Osteocyte (in vitro differentiated cells): Measurements from ENCODE around the gene EFNA5. TPM values are rescaled to one million over a fixed set of nuclear protein-coding genes. Genes with fewer than 3 reads are reported as not detected.

Experiments
- DNase-seq: peaks from one replicate; pipeline ENCODE4 v3.0.0; 2021; ENCODE audit warnings: mixed read lengths; ENCODE audit not compliant: unreplicated experiment; ENCODE audit errors: extremely low spot score
- H3K27ac Mint-ChIP-seq: one replicate; pipeline ENCODE4 v1.8.0; 2021; ENCODE audit warnings: mild to moderate bottlenecking, mixed read lengths; ENCODE audit not compliant: unreplicated experiment
- H3K27me3 Mint-ChIP-seq: one replicate; pipeline ENCODE4 v1.8.0; 2021; ENCODE audit warnings: mixed read lengths; ENCODE audit not compliant: unreplicated experiment
- H3K36me3 Mint-ChIP-seq: one replicate; pipeline ENCODE4 v1.8.0; 2021; ENCODE audit warnings: mixed read lengths; ENCODE audit not compliant: unreplicated experiment
- H3K4me1 Mint-ChIP-seq: one replicate; pipeline ENCODE4 v1.8.0; 2021; ENCODE audit warnings: mixed read lengths; ENCODE audit not compliant: unreplicated experiment
- H3K4me3 Mint-ChIP-seq: one replicate; pipeline ENCODE4 v1.8.0; 2021; ENCODE audit warnings: mild to moderate bottlenecking, moderate library complexity, mixed read lengths; ENCODE audit not compliant: unreplicated experiment
- H3K9me3 Mint-ChIP-seq: one replicate; pipeline ENCODE4 v1.8.0; 2021; ENCODE audit warnings: mixed read lengths; ENCODE audit not compliant: unreplicated experiment
- total RNA-seq: library from RNA; stranded (reverse); gene quantifications from 2 replicates; pipeline ENCODE4 v1.2.1, GENCODE V29; 2021
- TF ChIP-seq, protein P1 (sequence below): fragments of 200-600 bp; sonication (generic); IDR thresholded peaks from 2 replicates; pipeline ENCODE4 v1.5.0; 2021; ENCODE audit warnings: antibody characterized with exemption, mild to moderate bottlenecking, moderate library complexity

EFNA5 gene
- total RNA-seq, 1 donor from 2014 or later: 34.2 TPM

DNA sequence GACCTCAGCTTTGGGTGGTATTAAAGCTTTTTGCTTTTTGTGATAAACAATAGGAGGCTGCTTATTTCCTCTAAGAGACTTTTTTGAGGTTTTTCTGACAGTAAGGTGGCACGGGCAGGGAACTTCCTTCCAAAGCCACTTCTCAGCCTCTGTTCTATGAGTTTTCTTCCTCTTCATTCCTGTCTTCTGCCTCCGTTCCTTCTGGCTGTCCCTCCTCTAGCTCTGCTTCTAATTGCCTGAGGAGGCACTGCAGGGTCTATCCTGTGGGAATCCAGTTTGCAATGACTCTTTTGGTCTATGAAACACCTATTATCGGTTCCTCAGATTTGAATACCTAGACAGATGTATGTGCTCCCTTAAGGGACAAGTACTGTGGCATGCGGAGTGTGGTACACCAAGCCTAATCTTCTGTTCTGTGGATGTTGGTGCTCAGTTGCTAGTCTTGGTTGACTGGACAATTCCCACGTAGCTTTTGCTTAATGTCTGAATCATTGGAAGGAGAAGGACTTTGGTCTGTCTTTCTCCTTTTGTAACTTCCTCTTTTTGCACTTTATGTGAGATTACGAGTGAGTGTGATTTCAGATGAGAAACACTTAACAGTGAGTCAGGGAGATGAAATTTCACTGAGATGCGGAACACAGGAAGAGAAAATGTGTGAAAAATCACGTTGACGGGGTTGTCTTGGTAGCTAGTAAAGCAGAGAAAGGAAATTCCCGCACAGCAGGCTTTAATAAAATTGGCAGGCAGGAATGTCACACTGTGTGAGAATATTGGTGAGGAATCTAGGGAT is 305.2 kb downstream of the EFNA5 start:
- DNase-seq: no peak
- peak overlapping the region; percentile 15 for H3K4me3 Mint-ChIP-seq
- peaks cover 19% of the 10 kb centered on the region for H3K4me1 Mint-ChIP-seq
- no peaks in the 10 kb centered on the region for H3K9me3 Mint-ChIP-seq
- TF ChIP-seq, protein P1, sequence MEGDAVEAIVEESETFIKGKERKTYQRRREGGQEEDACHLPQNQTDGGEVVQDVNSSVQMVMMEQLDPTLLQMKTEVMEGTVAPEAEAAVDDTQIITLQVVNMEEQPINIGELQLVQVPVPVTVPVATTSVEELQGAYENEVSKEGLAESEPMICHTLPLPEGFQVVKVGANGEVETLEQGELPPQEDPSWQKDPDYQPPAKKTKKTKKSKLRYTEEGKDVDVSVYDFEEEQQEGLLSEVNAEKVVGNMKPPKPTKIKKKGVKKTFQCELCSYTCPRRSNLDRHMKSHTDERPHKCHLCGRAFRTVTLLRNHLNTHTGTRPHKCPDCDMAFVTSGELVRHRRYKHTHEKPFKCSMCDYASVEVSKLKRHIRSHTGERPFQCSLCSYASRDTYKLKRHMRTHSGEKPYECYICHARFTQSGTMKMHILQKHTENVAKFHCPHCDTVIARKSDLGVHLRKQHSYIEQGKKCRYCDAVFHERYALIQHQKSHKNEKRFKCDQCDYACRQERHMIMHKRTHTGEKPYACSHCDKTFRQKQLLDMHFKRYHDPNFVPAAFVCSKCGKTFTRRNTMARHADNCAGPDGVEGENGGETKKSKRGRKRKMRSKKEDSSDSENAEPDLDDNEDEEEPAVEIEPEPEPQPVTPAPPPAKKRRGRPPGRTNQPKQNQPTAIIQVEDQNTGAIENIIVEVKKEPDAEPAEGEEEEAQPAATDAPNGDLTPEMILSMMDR: no peak
- H3K36me3 Mint-ChIP-seq: no peaks in the 10 kb centered on the region
- H3K27ac Mint-ChIP-seq: peak overlapping the region; percentile 78
- H3K27me3 Mint-ChIP-seq: no peaks in the 10 kb centered on the region

DNA sequence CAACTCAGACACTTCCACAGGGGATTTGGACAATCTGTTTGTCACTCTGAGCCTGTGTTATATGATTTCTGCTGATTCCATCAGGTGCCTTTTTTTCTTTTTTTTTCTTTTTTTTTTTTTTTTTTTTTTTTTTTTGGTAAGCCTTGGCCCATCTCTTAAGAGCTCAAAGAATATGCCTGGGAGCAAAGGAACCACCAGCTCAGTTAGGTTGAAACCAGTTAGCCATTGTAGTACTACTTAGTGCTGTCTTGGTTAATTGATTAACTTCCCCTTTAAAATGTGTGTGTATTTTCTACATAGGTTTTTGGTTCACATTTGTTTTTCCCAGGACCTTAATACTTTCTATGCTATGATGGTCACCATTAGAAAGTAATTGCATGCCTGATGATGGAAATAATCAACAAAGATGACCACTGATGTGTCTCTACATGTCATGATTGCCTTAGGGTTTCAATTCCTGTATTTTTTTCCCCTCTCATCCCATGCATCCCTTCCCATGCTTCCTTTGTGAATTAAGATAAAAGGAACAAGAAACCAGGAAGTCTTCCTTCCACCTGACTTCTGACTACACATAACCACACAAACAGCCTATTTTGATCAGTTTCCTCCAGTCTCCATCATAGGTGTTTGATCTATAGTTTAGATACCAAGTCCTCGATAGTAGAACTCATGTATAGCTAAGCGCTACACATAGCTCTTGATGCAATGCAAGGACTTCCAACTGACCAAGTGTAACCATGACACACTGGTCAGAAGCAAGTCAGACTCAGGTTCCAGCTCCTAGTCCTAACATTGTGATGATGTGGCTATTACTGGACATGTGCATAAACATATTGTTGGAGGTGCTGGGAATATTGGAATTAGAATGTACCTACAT is 306.1 kb downstream of the EFNA5 start:
- DNase-seq: no peak
- Mint-ChIP-seq H3K27ac (no peak overlapping the region), H3K4me3 (no peak overlapping the region), H3K36me3 (no peaks in the 10 kb centered on the region), H3K27me3 (no peaks in the 10 kb centered on the region), H3K9me3 (no peaks in the 10 kb centered on the region), H3K4me1 (peaks cover 26% of the 10 kb centered on the region)
- TF ChIP-seq, protein P1: no peak

DNA sequence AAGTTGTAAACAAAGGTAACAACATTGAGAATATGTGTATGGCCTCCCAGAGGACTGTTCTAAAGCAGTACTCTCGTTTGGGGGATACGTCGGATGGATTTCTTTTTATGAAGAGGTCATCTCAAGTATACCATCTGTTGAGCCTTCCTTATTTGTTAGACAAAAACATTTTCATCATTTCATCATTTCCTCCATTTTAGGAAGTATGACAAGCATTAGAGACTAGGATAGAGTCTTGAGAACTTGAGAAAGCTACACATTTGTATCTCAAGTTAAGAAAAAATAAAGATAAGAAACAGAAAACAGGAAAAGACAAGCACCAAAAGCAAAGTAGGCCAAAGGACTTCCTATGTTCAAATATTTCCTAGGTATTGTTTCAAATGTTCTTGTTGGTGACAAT is 307.0 kb downstream of the EFNA5 start:
- Mint-ChIP-seq H3K4me3 (no peak overlapping the region), H3K9me3 (no peaks in the 10 kb centered on the region), H3K27ac (no peak overlapping the region), H3K4me1 (peaks cover 34% of the 10 kb centered on the region), H3K27me3 (no peaks in the 10 kb centered on the region), H3K36me3 (no peaks in the 10 kb centered on the region)
- TF ChIP-seq, protein P1: no peak
- no peak for DNase-seq

DNA sequence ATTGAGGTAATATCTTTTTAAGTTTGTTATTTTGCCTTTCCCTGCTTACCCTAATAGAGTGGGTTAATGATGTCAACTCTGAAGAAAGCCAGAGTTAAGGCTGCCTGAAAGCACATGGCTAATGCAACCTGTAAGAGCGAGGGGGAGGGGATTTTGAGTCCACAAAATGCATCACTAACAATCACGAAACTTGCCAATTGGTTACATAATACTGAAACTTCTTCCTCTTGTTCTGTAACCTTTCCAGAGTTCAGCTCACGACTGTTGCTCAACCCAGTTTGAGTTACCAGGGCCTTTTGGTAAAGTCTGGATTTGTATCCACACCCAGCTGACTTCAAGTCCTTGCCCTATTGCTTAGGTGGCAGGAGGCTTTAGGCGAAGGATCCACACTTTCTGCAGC is 308.8 kb downstream of the EFNA5 start:
- Mint-ChIP-seq H3K4me3 (no peak overlapping the region), H3K4me1 (peaks cover 30% of the 10 kb centered on the region), H3K36me3 (no peaks in the 10 kb centered on the region), H3K9me3 (no peaks in the 10 kb centered on the region), H3K27ac (no peak overlapping the region), H3K27me3 (no peaks in the 10 kb centered on the region)
- DNase-seq: no peak
- TF ChIP-seq, protein P1: no peak

DNA sequence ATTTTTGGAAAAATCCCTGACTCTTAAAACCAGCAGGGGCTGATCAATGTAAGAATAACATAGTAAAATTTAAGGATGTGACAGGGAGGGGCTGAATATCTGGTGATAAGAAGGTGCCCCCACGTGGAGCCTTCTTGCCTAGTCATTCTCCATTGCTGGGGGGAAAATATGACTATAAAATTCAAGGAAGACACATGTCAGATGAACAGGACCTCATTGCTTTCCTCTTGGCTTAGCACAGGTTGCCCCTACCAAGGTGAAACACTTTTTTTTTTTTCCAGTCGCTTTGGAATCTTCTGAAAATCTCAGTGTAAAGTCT is 310.9 kb downstream of the EFNA5 start:
- Mint-ChIP-seq H3K27me3 (no peaks in the 10 kb centered on the region), H3K4me3 (no peak overlapping the region), H3K36me3 (no peaks in the 10 kb centered on the region), H3K4me1 (peaks cover 14% of the 10 kb centered on the region), H3K27ac (peak overlapping the region; percentile 66), H3K9me3 (no peaks in the 10 kb centered on the region)
- TF ChIP-seq, protein P1: peak; percentile 26
- no peak for DNase-seq
